Kidney epithelial cell (primary cell): Measurements from ENCODE around the gene BMPR1B. TPM values are rescaled to one million over a fixed set of nuclear protein-coding genes. Genes with fewer than 3 reads are reported as not detected.

Source experiments
- DNase-seq: peaks from one replicate; pipeline ENCODE4 v3.0.0-alpha.2; 2010; ENCODE audit warnings: low read depth
- H3K27me3 ChIP-seq: 2 replicates; pipeline ENCODE4 v1.6.0; 2011; ENCODE audit warnings: low read length; ENCODE audit not compliant: control insufficient read depth, insufficient read depth
- H3K36me3 ChIP-seq: 2 replicates; pipeline ENCODE4 v1.5.1; 2011; ENCODE audit warnings: low read length; ENCODE audit not compliant: control insufficient read depth, insufficient read depth
- H3K4me3 ChIP-seq: 2 replicates; pipeline ENCODE4 v1.5.1; 2011; ENCODE audit warnings: low read depth, mild to moderate bottlenecking, control low read depth, low read length
- total RNA-seq: library from RNA; depleted of rRNA; stranded (reverse); fragments of >200 nt; gene quantifications from 2 replicates; pipeline ENCODE4 v1.2.3, GENCODE V29; 2015
- TF ChIP-seq, protein P1 (sequence below): IDR thresholded peaks from 2 replicates; pipeline ENCODE4 v1.5.1; 2011; ENCODE audit warnings: mild to moderate bottlenecking, moderate library complexity, low read length, control low read depth, inconsistent platforms; ENCODE audit not compliant: insufficient read depth, poor library complexity, severe bottlenecking

The BMPR1B gene
- total RNA-seq, 1 donor from 2014 or later = 9.2 TPM

DNA sequence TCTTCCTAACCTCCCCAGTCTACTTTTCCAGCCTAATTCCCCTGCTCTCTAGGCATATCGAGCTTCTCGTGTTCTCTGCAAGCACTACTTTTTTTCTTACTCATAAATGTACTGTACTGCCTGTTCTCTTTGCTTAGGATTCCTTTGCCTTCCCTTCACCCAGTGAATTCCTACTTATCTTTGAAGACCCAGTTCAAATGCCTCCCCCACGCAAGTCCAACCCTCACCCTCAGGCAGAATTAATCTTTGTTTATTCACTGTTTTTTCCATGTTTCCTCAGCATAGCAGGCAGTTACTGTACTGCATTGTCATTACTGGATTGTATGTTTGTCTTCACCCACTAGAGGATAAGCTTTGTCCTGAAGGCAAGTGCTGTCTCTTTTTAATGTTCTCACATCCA, 287.7 kb downstream of the BMPR1B start:
- H3K27me3 ChIP-seq = no peaks in the 10 kb centered on the region
- no peaks in the 10 kb centered on the region for H3K36me3 ChIP-seq
- no peak for DNase-seq
- H3K4me3 ChIP-seq = no peak overlapping the region
- TF ChIP-seq, protein P1, sequence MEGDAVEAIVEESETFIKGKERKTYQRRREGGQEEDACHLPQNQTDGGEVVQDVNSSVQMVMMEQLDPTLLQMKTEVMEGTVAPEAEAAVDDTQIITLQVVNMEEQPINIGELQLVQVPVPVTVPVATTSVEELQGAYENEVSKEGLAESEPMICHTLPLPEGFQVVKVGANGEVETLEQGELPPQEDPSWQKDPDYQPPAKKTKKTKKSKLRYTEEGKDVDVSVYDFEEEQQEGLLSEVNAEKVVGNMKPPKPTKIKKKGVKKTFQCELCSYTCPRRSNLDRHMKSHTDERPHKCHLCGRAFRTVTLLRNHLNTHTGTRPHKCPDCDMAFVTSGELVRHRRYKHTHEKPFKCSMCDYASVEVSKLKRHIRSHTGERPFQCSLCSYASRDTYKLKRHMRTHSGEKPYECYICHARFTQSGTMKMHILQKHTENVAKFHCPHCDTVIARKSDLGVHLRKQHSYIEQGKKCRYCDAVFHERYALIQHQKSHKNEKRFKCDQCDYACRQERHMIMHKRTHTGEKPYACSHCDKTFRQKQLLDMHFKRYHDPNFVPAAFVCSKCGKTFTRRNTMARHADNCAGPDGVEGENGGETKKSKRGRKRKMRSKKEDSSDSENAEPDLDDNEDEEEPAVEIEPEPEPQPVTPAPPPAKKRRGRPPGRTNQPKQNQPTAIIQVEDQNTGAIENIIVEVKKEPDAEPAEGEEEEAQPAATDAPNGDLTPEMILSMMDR = no peak

DNA sequence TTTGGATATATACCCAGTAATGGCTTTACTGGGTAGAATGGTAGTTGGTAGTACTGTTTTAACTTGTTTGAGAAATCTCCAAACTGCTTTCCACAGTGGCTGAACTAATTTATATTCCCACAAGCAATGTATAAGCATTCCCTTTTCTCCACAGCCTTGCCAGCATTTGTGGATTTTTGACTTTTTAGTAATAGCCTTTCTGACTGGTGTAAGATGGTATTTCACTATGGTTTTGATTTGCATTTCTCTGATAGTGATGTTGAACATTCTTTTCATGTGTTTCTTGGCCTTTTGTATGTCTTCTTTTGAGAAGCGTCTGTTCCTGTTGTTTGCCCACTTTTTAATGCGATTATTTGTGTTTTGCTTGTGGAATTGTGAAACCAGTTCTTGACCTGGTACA, 290.5 kb downstream of the BMPR1B start:
- no peak for DNase-seq
- Histone ChIP-seq H3K4me3 (no peak overlapping the region), H3K27me3 (peaks cover 3% of the 10 kb centered on the region), H3K36me3 (no peaks in the 10 kb centered on the region)
- TF ChIP-seq, protein P1 = no peak

DNA sequence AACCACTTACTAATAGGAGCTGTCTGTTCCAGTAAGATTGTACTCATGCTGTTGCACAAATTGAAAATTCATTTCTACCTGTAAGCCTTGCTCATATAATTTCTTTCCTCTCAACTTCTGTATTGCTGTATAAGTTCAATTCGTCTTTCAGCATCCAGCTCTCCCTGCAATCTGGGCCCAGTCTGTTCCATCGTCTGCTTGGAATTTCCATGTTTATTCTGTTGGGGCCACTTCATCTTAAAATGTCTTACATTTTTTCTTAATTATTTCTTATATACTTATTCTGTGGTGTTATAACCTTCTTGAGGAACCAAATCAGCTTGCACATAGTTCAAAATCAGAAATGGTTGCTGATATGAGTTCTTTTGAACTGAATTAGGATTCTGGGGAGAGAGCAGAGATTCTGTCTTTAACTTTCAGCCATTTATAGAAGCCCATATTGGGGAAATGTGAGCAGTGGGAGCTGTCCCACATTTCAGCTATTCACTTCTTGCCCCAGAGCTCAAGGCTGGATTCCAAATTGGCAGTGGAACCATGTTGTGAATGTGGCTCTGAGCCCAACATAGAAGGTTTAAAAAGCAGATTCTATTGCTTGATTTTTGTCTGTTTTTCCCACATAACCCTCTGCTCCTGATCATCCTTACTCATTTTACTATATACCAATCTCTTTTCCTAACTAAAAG, 291.9 kb downstream of the BMPR1B start:
- Histone ChIP-seq H3K36me3 (no peaks in the 10 kb centered on the region), H3K27me3 (peaks cover 3% of the 10 kb centered on the region), H3K4me3 (no peak overlapping the region)
- DNase-seq = no peak
- TF ChIP-seq, protein P1 = no peak

DNA sequence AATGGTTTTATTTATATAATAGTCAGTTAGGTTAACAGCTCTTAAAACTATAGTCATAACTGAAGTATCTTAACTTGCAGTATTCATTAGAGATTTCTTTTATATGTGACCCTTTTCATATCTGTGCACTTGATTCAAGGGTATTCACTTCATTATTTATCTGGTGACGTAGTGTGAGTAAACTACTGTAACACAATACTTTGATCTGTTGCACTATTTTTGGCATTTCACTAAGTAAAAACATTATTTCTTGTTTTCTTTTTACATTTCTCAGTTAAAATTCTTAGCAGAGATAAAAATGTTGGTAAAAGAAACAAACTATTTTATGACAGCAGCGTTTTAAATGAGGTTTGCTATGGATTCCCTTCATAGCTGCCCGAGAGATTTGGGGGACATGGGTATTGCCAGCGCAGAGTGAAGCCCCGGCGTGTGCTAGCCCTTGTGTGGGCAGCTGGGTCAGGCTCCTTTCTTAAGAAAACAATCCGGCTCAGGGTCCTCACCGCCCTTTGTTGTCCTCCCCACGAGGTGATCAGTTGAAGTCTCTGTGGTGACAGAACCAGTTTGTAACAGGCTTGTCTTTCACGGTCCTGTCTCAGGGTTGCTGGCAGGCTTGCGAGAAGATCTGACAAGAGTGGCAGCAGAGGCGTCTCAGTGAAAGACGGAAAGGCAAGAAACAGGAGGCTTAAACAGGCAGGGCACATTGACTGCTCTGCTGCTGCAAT, 293.4 kb downstream of the BMPR1B start:
- peaks cover 3% of the 10 kb centered on the region for H3K27me3 ChIP-seq
- no peak overlapping the region for H3K4me3 ChIP-seq
- TF ChIP-seq, protein P1 = no peak
- no peaks in the 10 kb centered on the region for H3K36me3 ChIP-seq
- DNase-seq = no peak

DNA sequence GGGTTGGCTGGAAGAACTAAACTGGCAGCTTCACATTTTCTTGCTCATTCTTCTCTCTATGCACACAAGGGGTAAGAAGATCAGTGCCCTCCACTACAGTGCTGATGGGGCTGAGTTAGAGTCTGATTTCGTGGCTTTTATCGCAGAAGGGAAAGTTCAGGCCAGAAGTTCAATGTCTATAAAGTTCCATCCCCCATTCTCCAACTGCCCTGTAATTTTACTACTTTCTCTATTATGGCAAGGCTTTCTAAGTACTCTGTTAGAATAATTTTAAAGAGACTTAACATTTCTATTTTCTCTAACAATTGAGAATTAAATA, 293.9 kb downstream of the BMPR1B start:
- H3K4me3 ChIP-seq = no peak overlapping the region
- H3K27me3 ChIP-seq = peaks cover 3% of the 10 kb centered on the region
- DNase-seq = no peak
- TF ChIP-seq, protein P1 = no peak
- no peaks in the 10 kb centered on the region for H3K36me3 ChIP-seq
